NOMO-1 treated with DMSO at 0.1 percent for 48 hours (cell line): Measurements from ENCODE around the gene DGKQ.
"Not testable (repeated sequence)": the region's sequence is repeated elsewhere in the genome, so short reads cannot be mapped to it uniquely, and the experiment has no call there.

Experiments used
- DNase-seq: peaks from one replicate; lab custom pipeline; 2025; ENCODE audit not compliant: unreplicated experiment; lab: John Stamatoyannopoulos, UW

DGKQ gene

GRCh38 chr4:929096-929765 is 44.1 kb downstream of the DGKQ start:
- DNase-seq: no peak

GRCh38 chr4:927566-927965 is 45.8 kb downstream of the DGKQ start:
- DNase-seq: not testable (repeated sequence)

GRCh38 chr4:926538-926937 is 46.8 kb downstream of the DGKQ start:
- no peak for DNase-seq

- DNase-seq: no peak
Observed at GRCh38 chr4:925771-926500, 47.4 kb downstream of the DGKQ start.

- no peak for DNase-seq
Observed at GRCh38 chr4:925171-925570, 48.2 kb downstream of the DGKQ start.

GRCh38 chr4:924107-925096 is 49.0 kb downstream of the DGKQ start:
- no peak for DNase-seq

GRCh38 chr4:921830-922331 is 51.5 kb downstream of the DGKQ start:
- no peak for DNase-seq

- DNase-seq: not testable (repeated sequence)
Observed at GRCh38 chr4:919004-919680, 54.2 kb downstream of the DGKQ start.

- not testable (repeated sequence) for DNase-seq
Observed at GRCh38 chr4:918591-918990, 54.8 kb downstream of the DGKQ start.

GRCh38 chr4:917992-918391 is 55.4 kb downstream of the DGKQ start:
- DNase-seq: no peak

- DNase-seq: no peak
Observed at GRCh38 chr4:917466-917865, 55.9 kb downstream of the DGKQ start.

- DNase-seq: peak; percentile 57
Observed at GRCh38 chr4:915595-915994, 57.8 kb downstream of the DGKQ start.

- peak; percentile 65 for DNase-seq
Observed at GRCh38 chr4:915041-915474, 58.3 kb downstream of the DGKQ start.

GRCh38 chr4:914531-914930 is 58.8 kb downstream of the DGKQ start:
- no peak for DNase-seq

GRCh38 chr4:913280-913618 is 60.1 kb downstream of the DGKQ start:
- no peak for DNase-seq

- DNase-seq: no peak
Observed at GRCh38 chr4:912548-913279, 60.7 kb downstream of the DGKQ start.

- DNase-seq: no peak
Observed at GRCh38 chr4:911871-912490, 61.4 kb downstream of the DGKQ start.

- no peak for DNase-seq
Observed at GRCh38 chr4:911221-911751, 62.1 kb downstream of the DGKQ start.

GRCh38 chr4:910366-911091 is 62.8 kb downstream of the DGKQ start:
- no peak for DNase-seq
